HG03139 (cell line): Measurements from ENCODE around the gene FAM110A.
A peak's percentile ranks its signal among the peaks of the same experiment; 100 is the strongest.
"Not testable (repeated sequence)": the region's sequence is repeated elsewhere in the genome, so short reads cannot be mapped to it uniquely, and the experiment has no call there.

Experiments
- ATAC-seq: cut with Tn5 transposase; IDR thresholded peaks from one replicate; pipeline ENCODE4 v1.9.1; 2021; ENCODE audit not compliant: unreplicated experiment

The FAM110A gene

DNA sequence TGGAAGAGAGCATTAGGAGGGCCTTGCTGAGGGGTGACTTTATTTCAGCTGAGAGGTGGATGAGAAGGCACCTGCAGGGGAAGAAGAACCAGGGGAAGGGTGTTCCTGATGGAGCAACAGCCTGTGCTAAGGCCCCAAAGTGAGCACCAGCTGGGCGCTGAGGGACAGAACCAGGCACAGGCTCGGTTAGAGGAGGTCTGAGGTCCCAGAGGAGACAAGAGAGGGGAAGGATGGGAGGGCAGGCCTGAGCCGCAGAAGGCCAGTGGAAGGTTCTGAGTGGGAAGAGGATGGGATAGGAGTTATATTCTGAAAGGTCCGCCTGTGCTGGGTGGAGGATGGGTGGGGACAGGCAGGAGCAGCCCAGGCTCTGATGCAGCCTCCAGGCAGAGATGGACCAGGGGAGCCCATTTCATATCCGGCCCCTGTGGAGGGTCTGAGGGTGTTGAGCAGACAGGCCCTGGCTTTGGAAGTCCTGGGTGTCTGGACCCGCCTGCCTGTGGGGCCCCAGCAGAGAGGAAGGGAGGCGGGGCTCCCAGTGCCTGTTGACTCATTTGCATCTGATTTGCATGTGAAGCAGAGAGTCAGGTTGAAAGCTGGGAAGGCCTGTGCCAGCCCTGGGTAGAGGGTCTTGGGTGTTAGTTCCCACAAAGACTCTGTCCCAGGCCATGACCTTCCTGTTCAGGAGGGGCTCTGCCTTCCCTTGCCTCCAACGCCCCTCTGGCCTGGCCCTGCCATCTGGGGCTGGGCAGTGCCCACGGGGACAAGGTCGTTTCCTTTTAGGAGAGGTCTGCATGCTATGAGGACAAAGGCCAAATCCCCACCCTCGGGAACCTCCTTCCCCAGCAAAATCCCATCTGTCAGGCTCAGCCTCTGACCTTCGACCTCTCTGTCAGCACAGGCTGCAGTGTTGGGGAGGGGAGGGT is 10.6 kb upstream of the FAM110A start:
- no peak for ATAC-seq

DNA sequence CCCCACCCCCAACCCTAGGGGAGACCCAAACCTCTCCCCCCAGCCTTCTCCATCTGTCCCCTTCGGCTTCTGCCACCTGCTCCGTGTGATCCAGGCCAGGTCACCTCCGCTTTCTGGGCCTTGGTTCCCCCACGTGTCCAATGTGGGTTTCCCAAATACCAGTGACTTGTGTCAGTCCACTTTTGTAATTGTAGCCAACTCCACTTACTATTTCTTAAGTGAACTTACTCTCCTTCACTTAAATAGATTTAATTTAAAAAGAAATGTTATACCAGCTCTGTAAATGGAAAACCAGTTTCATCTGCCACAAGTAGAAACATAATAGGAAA is 10.0 kb upstream of the FAM110A start:
- ATAC-seq, result no peak

GRCh38 chr20:824490-824889 is 9.0 kb upstream of the FAM110A start:
- ATAC-seq, result no peak

DNA sequence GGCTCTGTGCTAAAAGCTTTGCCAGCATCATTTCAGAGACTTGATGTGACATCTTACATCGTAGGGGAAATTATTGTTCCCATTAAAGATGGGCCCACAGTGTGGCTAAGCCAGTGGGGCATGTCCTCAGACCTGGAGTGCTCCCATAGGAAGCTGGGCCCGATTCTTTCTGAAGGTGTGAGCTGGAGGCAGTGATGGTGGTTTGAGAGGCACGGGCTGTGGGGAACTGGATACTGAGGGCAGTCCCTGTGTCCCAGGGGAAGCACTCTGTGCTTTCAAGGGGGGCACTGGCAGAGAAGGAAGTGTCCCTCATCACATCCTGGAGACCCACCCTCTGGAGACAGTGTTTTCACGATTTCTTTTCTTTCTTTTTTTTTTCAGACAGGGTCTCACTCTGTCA is 8.6 kb upstream of the FAM110A start:
- no peak for ATAC-seq

- ATAC-seq, result no peak
Measured at GRCh38 chr20:825710-826421, 7.6 kb upstream of the FAM110A start.

GRCh38 chr20:826695-827323 is 6.7 kb upstream of the FAM110A start:
- ATAC-seq, result no peak

DNA sequence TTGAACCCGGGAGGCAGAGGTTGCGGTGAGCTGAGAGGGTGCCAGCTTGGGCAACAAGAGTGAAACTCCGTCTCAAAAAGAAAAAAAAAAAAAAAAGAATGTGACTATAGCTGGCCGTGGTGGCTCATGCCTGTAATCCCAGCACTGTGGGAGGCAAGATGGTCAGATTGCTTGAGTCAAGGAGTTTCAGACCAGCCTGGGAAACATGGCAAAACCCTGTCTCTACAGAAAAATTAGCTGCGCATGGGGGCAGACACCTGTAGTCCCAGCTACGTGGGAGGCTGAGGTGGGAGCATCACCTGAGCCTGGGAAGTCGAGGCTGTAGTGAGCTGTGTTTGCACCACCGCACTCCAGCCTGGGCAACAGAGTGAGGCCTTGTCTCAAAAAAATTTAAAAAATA is 5.5 kb upstream of the FAM110A start:
- not testable (repeated sequence) for ATAC-seq

DNA sequence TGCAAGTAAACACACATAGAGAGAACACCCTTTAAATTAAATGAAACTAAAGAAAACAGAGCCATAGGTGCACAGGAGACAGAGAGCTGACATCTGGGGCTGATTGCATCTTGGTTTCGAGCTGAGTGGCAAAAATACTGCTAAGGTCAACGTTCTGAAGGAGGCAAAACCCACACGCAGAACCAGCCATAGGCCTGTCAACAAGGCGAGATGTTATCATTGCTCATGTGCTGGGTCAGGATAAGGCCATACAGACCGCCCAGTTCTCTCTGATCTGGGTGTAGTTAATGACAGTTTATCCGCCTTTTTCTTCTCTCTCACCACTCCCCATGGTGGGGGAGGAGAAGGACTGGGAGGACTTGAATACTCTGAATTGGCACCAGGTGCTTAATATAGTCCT is 4.5 kb upstream of the FAM110A start:
- no peak for ATAC-seq

GRCh38 chr20:829551-829950 is 4.0 kb upstream of the FAM110A start:
- ATAC-seq, result no peak

DNA sequence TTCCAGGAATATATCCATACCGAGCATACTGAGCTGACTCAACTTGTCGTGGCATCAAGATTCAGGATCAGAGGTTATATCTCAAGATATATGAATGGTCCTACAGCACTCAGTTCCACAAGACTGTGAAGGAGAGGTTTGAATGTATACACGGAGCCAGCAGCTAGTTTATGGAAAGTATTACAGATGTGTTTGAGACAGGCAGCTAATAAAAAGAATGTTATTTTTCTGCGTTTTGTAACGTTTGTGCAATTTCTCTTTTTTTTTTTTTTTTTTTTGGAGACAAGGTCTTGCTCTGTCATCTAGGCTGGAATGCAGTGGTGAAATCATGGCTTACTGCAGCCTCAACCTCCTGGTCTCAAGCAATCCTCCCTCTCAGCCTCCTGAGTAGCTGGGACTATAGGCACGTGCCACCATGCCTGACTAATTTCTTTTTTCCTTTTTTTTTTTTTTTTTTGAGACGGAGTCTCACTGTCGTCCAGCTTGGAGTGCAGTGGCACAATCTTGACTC is 3.4 kb upstream of the FAM110A start:
- no peak for ATAC-seq

GRCh38 chr20:831251-831650 is 2.3 kb upstream of the FAM110A start:
- ATAC-seq, result no peak

DNA sequence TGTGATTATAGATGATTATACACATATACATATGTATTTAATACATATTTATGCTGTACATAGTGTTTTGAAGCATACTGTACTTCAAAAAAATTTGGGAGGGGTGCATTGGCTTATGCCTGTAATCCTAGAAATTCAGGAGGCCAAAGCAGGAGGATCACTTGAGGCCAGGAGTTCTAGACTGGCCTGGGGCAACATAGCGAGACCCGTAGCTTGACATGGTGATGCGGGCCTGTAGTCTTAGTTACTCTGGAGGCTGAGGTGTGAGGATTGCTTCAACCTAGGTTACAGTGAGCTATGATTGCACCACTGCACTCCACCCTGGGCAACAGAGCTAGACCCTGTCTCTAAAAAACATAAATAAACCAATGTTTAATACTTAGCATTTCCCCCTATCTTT is 1.6 kb upstream of the FAM110A start:
- ATAC-seq, result no peak

DNA sequence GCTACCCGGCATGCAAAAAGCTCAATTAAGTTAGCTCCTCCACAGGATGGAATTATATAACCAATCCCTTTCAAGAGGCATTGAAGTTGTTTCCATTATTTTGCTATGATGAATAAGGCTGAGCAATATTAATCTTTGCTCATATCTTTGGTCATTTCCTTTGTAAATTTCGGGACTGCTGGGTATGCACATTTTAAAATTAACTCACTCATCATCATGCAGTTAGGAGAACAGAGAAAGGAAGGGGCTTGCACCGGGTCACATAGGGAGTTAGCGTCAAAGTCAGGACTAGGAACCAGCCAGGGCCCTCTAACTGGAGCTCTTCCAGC is 430 bp upstream of the FAM110A start:
- ATAC-seq, result no peak

GRCh38 chr20:834151-834746 is 734 bp downstream of the FAM110A start:
- peak; percentile 5 for ATAC-seq

GRCh38 chr20:835608-836045 is 2.1 kb downstream of the FAM110A start:
- ATAC-seq, result no peak

DNA sequence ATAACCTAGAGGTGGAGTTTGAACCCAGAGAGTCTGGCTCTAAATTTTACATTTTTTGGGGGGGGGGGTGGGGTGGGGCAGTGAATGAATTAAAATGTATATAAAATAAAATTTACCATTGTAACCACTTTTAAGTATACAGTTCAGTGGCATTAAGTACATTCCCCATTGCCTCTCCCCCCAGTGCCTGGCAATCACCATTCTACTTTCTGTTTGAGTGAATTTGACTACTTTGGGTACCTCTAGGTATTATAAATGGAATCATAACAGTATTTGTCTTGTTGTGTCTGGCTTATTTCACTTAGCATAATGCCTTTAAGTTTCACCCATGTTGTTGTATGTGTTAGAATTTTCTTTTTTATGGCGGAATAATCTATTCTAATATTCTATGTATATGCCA is 2.7 kb downstream of the FAM110A start:
- no peak for ATAC-seq

GRCh38 chr20:839015-839414 is 5.5 kb downstream of the FAM110A start:
- no peak for ATAC-seq

DNA sequence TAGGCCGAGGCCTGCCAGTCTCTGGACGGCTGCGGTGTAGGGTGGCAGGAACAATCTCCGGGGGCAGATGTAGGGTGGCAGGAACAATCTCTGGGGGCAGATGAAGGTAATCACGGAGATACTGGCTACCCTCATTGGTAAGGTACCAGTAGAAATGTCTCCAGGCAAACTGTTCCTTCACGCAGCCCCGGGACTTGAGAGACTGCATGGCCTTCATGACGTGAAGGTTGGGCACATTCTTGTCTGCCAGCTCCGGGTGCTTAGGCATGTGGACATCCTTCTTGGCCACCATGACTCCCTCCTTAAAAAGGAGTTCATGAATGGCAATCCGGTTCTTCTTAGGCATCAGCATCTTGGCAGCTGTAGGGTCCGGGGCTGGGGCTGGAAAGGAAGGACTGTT is 6.1 kb downstream of the FAM110A start:
- ATAC-seq, result no peak

- ATAC-seq, result no peak
Measured at GRCh38 chr20:840503-840857, 7.0 kb downstream of the FAM110A start.

GRCh38 chr20:840858-841567 is 7.5 kb downstream of the FAM110A start:
- ATAC-seq, result no peak
